Measurements from ENCODE around the gene TET1. TPM values are rescaled to one million over a fixed set of nuclear protein-coding genes. Genes with fewer than 3 reads are reported as not detected.

Gene TET1
- total and polyA plus RNA-seq, 9 of the 15 experiments (the other 6 are each of a cell fraction or from before 2014, with no cell fraction given), result 2.6 to 21.3 (median 11.6) TPM

DNA sequence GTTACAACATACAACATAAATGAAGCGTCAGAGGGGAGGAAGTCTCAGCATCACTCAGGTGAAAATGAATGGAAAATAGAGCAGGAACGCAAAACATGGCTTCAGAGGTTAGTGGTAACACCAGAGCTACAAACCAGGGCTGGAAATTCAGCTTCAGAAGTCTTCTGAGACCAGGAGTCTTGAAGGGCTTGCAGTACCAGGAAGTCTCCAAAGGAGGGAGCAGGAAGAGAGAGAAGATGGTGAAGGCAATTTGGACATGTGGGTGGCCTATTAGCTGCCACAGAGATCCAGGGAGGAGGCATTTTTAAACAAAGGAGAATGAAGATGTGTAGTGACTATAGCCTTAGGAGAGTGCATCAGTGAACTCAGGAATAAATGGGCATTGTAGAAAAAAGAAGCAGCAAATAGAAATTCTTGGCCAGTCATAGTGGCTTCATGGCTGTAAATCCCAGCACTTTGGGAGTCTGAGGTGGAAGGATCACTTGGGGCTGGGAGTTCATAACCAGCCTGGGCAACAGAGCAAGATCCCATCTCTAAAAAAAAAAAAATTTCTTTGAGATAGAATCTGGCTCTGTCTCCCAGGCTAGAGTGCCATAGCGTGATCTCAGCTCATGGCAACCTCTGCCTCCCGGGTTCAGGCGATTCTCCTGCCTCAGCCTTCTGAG lies 9.3 kb upstream of the TET1 start (continued):
- TF ChIP-seq, protein P1, sequence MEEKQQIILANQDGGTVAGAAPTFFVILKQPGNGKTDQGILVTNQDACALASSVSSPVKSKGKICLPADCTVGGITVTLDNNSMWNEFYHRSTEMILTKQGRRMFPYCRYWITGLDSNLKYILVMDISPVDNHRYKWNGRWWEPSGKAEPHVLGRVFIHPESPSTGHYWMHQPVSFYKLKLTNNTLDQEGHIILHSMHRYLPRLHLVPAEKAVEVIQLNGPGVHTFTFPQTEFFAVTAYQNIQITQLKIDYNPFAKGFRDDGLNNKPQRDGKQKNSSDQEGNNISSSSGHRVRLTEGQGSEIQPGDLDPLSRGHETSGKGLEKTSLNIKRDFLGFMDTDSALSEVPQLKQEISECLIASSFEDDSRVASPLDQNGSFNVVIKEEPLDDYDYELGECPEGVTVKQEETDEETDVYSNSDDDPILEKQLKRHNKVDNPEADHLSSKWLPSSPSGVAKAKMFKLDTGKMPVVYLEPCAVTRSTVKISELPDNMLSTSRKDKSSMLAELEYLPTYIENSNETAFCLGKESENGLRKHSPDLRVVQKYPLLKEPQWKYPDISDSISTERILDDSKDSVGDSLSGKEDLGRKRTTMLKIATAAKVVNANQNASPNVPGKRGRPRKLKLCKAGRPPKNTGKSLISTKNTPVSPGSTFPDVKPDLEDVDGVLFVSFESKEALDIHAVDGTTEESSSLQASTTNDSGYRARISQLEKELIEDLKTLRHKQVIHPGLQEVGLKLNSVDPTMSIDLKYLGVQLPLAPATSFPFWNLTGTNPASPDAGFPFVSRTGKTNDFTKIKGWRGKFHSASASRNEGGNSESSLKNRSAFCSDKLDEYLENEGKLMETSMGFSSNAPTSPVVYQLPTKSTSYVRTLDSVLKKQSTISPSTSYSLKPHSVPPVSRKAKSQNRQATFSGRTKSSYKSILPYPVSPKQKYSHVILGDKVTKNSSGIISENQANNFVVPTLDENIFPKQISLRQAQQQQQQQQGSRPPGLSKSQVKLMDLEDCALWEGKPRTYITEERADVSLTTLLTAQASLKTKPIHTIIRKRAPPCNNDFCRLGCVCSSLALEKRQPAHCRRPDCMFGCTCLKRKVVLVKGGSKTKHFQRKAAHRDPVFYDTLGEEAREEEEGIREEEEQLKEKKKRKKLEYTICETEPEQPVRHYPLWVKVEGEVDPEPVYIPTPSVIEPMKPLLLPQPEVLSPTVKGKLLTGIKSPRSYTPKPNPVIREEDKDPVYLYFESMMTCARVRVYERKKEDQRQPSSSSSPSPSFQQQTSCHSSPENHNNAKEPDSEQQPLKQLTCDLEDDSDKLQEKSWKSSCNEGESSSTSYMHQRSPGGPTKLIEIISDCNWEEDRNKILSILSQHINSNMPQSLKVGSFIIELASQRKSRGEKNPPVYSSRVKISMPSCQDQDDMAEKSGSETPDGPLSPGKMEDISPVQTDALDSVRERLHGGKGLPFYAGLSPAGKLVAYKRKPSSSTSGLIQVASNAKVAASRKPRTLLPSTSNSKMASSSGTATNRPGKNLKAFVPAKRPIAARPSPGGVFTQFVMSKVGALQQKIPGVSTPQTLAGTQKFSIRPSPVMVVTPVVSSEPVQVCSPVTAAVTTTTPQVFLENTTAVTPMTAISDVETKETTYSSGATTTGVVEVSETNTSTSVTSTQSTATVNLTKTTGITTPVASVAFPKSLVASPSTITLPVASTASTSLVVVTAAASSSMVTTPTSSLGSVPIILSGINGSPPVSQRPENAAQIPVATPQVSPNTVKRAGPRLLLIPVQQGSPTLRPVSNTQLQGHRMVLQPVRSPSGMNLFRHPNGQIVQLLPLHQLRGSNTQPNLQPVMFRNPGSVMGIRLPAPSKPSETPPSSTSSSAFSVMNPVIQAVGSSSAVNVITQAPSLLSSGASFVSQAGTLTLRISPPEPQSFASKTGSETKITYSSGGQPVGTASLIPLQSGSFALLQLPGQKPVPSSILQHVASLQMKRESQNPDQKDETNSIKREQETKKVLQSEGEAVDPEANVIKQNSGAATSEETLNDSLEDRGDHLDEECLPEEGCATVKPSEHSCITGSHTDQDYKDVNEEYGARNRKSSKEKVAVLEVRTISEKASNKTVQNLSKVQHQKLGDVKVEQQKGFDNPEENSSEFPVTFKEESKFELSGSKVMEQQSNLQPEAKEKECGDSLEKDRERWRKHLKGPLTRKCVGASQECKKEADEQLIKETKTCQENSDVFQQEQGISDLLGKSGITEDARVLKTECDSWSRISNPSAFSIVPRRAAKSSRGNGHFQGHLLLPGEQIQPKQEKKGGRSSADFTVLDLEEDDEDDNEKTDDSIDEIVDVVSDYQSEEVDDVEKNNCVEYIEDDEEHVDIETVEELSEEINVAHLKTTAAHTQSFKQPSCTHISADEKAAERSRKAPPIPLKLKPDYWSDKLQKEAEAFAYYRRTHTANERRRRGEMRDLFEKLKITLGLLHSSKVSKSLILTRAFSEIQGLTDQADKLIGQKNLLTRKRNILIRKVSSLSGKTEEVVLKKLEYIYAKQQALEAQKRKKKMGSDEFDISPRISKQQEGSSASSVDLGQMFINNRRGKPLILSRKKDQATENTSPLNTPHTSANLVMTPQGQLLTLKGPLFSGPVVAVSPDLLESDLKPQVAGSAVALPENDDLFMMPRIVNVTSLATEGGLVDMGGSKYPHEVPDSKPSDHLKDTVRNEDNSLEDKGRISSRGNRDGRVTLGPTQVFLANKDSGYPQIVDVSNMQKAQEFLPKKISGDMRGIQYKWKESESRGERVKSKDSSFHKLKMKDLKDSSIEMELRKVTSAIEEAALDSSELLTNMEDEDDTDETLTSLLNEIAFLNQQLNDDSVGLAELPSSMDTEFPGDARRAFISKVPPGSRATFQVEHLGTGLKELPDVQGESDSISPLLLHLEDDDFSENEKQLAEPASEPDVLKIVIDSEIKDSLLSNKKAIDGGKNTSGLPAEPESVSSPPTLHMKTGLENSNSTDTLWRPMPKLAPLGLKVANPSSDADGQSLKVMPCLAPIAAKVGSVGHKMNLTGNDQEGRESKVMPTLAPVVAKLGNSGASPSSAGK (IDR thresholded peaks at IDR 0.05), result no peak
- TF ChIP-seq BRCA1 (IDR thresholded peaks at IDR 0.05) (no peak), BRCA1 (CRISPR knock-in tag; IDR thresholded peaks at IDR 0.05) (no peak), ZKSCAN8 (CRISPR knock-in tag; IDR thresholded peaks at IDR 0.05) (no peak), ZBED1 (IDR thresholded peaks at IDR 0.05) (no peak), BACH1 (tag; IDR thresholded peaks at IDR 0.05) (0 out of 2 replicates have a peak, but pooled peaks have one; percentile 46), RBM17 (IDR thresholded peaks at IDR 0.05; ENCODE audit: borderline replicate concordance, low read depth, low read length) (no peak)
- TF ChIP-seq, protein P2, sequence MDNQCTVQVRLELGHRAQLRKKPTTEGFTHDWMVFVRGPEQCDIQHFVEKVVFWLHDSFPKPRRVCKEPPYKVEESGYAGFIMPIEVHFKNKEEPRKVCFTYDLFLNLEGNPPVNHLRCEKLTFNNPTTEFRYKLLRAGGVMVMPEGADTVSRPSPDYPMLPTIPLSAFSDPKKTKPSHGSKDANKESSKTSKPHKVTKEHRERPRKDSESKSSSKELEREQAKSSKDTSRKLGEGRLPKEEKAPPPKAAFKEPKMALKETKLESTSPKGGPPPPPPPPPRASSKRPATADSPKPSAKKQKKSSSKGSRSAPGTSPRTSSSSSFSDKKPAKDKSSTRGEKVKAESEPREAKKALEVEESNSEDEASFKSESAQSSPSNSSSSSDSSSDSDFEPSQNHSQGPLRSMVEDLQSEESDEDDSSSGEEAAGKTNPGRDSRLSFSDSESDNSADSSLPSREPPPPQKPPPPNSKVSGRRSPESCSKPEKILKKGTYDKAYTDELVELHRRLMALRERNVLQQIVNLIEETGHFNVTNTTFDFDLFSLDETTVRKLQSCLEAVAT (IDR thresholded peaks at IDR 0.05), result peak in 1 of 2 experiments; percentile 15; a peak in 2 of 4 replicates
- TF ChIP-seq, protein P3, sequence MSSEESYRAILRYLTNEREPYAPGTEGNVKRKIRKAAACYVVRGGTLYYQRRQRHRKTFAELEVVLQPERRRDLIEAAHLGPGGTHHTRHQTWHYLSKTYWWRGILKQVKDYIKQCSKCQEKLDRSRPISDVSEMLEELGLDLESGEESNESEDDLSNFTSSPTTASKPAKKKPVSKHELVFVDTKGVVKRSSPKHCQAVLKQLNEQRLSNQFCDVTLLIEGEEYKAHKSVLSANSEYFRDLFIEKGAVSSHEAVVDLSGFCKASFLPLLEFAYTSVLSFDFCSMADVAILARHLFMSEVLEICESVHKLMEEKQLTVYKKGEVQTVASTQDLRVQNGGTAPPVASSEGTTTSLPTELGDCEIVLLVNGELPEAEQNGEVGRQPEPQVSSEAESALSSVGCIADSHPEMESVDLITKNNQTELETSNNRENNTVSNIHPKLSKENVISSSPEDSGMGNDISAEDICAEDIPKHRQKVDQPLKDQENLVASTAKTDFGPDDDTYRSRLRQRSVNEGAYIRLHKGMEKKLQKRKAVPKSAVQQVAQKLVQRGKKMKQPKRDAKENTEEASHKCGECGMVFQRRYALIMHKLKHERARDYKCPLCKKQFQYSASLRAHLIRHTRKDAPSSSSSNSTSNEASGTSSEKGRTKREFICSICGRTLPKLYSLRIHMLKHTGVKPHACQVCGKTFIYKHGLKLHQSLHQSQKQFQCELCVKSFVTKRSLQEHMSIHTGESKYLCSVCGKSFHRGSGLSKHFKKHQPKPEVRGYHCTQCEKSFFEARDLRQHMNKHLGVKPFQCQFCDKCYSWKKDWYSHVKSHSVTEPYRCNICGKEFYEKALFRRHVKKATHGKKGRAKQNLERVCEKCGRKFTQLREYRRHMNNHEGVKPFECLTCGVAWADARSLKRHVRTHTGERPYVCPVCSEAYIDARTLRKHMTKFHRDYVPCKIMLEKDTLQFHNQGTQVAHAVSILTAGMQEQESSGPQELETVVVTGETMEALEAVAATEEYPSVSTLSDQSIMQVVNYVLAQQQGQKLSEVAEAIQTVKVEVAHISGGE (CRISPR knock-in tag; IDR thresholded peaks at IDR 0.05), result no peak

All from K562 (cell line).